HFF-Myc (cell line): Measurements from ENCODE around the gene CAMK2N2.

Experiments used
- DNase-seq: peaks from one replicate; pipeline ENCODE4 v3.0.0-alpha.2; 2011; ENCODE audit warnings: low read depth; ENCODE audit errors: extremely low read depth
- H3K4me3 ChIP-seq: replicated peaks from 2 replicates; pipeline ENCODE4 v1.5.1; 2011; ENCODE audit warnings: low read depth, mild to moderate bottlenecking, control low read depth, low read length
- TF ChIP-seq, protein P1 (sequence below): IDR thresholded peaks from 2 replicates; pipeline ENCODE4 v1.5.1; 2012; ENCODE audit warnings: mild to moderate bottlenecking, low read depth, low read length, control low read depth; ENCODE audit errors: missing control alignments

Gene CAMK2N2

DNA sequence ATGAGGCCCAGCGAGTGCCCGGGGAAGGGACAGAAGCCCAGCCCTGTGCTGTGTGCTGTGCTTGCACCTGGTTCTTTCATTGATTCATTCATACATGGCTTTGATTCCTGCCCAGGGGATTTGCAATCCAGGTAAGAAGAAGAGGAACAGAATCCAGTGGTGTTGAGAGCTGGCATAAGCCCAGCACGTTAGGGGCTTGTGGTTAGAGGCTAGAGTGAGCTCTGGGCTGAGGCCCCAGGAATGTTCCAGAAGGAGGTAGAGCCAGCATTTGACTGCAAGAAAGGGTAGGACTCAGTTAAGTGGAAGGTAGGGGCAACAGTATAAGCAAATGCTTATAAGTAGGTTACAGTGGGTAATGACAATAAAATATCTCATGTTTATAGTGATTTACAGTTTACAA, 29.7 kb downstream of the CAMK2N2 start:
- no peak for DNase-seq
- TF ChIP-seq, protein P1, sequence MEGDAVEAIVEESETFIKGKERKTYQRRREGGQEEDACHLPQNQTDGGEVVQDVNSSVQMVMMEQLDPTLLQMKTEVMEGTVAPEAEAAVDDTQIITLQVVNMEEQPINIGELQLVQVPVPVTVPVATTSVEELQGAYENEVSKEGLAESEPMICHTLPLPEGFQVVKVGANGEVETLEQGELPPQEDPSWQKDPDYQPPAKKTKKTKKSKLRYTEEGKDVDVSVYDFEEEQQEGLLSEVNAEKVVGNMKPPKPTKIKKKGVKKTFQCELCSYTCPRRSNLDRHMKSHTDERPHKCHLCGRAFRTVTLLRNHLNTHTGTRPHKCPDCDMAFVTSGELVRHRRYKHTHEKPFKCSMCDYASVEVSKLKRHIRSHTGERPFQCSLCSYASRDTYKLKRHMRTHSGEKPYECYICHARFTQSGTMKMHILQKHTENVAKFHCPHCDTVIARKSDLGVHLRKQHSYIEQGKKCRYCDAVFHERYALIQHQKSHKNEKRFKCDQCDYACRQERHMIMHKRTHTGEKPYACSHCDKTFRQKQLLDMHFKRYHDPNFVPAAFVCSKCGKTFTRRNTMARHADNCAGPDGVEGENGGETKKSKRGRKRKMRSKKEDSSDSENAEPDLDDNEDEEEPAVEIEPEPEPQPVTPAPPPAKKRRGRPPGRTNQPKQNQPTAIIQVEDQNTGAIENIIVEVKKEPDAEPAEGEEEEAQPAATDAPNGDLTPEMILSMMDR, result no peak
- H3K4me3 ChIP-seq, result no peak overlapping the region

DNA sequence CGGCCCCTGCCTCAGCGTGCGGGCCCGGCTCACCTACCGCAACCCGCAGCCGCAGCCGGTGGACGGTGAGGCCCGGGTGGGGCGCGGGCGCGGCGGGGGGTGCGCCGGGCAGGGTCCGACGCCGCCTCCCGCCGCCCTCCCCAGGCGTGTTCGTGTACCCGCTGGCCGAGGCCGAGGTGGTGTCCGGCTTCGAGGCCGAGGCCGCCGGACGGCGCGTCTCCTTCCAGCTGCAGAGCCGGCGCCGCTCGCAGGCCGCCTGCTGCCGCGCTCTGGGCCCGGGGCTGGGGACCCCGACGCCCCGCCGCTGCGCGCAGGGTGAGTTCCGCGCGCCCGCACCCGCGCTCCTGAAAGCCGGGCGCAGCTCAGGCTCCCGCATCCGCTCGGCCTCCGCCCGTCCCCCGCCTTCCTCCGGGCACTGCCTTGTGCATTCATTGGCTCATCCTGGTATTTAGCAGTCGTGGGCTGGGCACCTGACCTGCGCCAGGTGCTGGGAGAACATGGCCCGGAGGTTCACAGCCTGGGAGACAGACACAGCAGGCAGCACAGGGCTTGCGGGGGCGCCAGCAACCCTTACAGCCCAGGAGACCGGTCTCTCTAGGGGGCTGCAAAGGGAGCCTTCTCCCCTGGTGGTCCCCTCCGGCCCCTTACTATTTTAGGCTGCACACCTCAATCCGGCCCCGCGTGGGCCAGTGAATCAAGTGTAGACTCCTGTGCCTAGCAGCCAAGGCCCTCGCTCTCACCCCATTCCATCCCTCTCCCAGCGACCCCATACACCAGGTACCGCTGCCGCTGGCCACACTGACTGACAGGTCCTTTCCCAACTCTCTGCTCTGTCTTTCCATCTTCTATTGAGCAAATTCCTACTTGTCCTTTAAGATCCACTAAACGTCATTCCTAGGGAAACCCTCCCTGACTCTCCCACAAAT, 30.5 kb downstream of the CAMK2N2 start:
- H3K4me3 ChIP-seq, result no peak overlapping the region
- DNase-seq, result no peak
- TF ChIP-seq, protein P1, result no peak

DNA sequence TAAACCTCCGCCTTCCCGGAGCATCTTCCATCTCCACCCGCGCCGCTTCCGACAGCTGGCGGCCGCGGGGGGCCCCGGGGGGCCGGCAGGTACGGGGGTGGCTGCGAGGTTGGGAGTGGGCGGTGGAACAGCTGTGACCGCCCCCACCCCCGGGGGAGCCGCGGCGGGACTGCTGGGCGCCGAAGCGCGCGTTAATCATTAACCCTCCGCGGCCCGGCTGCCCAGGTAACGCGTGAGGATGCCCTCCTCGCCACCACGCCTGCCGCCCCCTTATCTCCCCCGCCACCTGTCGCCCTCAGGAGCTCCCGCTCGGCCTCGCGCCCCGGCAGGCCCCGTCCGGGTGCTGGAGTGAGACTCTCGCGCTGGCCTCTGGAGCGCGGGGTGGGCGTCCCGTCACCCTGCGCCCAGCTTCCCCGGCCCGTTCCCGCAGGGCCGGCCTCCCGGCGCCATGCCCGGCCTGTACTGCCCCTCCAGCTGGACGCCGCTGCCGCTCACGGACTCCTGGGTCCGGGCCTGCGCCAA, 31.2 kb downstream of the CAMK2N2 start:
- TF ChIP-seq, protein P1, result no peak
- H3K4me3 ChIP-seq, result no peak overlapping the region; the same call in 1 of the 2 replicates
- DNase-seq, result no peak

DNA sequence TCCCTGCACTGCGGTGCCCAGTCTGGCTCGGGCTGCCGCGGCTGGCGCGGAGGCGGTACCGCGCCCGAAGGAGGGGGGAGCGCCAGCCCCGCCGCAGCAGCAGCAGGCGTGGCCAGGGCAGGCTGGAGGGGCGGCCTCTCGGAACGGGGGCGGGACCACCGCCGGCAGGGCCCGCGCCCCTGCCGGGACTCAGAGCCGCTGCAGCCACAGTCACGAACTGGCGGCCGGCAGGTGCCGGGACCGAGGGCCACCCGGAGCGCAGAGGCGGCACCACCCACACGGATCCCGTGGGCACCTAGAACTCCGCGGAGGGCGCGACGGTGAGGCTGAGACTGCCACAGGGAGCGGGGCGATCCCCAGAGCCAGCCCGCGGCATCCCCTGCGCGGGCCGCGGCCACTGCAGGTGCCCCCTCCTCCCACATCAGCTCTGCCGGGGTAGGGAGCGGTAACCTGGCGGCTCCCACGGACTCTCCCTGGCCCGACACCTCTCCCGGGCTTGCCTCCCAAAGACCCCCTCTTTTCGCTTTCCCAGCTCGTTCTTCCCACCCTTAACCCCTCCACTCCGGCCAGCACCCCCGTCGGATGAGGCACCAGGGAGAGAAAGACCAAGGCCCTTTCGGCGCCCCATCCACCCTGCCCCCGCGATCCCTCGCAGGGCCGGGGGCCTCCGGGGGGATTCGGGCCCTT, 31.8 kb downstream of the CAMK2N2 start, which contains the start of gene VWA5B2:
TSS of gene VWA5B2 (plus strand) at position 192 of the 687 bp plus-strand sequence. CDS start 944 bp downstream, outside the sequence.
- DNase-seq, result no peak
- H3K4me3 ChIP-seq, result peak within 1 kb of the TSS; percentile 22
- TF ChIP-seq, protein P1, result no peak

DNA sequence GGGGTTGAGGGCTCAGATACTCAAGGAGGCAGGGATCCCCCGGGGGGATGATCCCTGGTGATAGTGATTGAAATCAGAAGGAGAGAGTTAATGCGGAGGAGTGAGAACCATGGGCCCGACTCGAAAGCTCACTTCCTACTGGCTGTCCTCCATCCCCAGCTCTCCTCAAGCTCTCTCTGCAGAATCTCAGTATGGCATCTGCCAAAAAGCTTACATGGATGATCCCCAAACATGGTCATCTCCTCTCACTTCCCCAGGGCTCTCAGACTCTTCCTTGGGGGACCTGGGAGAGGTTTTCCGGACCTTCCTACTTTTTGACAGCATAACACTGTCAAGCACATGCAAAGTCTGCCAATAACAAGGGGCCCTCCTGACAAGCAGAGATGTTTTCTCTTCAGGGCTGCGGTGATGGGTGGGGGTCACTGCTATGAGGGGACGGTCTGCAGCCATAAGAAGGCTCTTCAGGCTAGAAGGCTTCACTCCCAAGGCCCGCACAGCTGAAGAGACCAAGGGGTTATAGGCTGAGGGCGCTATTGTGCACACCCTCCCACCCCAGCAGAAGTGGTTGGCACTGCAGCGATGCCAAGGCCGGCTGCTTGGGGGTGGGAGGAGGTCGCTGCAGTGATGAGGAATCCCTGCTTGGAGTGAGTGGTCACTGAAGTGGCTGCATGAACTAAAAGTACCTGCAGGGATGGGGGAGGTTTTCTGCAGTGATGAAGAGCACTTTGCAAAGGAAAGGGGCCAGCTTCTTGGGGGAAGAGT, 32.8 kb downstream of the CAMK2N2 start:
- TF ChIP-seq, protein P1, result no peak
- no peak for DNase-seq
- H3K4me3 ChIP-seq, result no peak overlapping the region

DNA sequence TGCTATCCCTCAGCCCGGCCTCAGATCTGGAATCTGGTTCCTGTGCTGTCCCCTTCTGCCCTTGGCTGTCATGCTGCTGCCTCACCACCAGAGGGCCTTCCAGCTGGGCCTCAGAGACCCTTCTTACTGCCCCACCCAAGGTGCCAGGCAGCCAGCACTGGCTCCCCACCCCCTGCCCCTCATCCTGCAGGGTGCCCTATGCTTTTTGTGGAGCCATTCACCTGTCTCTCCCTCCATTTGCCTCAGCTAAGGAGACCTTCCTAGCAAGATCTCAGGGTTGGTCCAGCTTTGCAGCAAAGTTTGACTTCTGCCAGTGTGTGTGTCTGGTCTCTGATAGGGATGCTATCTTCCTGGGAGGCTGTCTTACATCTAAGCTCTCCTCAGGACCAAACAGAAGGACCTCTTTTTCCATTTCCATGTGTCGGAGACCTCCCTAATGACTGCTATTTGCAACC, 33.8 kb downstream of the CAMK2N2 start:
- no peak overlapping the region for H3K4me3 ChIP-seq
- no peak for DNase-seq
- TF ChIP-seq, protein P1, result peak; percentile 85
